ENCODE measurements around the gene DOK3. TPM values are rescaled to one million over a fixed set of nuclear protein-coding genes. Genes with fewer than 3 reads are reported as not detected.

The DOK3 gene
- total and polyA plus RNA-seq, 2 donors (not counting 1 experiment from before 2014, with no cell fraction given) = 103 to 115 TPM

GRCh38 chr5:177470759-177471536, 38.7 kb downstream of the DOK3 start:
- Histone ChIP-seq H3K27ac (ENCODE audit: low read length in 2 of 2) (no peak overlapping the region), H4K20me1 (ENCODE audit: control insufficient read depth, insufficient read depth, low read length, poor library complexity, severe bottlenecking) (peaks cover 11% of the 10 kb centered on the region), H3K9me3 (ENCODE audit: control extremely low read depth in 1 of 3, control insufficient read depth in 2 of 3, insufficient read depth in 1 of 3, low read length in 2 of 3) (no peaks in the 10 kb centered on the region), H3K4me2 (replicated peaks; ENCODE audit: low read depth, low read length, poor library complexity, severe bottlenecking) (no peak overlapping the region), H3K4me3 (ENCODE audit: control extremely low read depth in 1 of 5, extremely low read depth in 1 of 5, insufficient read depth in 1 of 5, low read depth in 2 of 5, low read length in 4 of 5) (no peak overlapping the region), H3K79me2 (ENCODE audit: control insufficient read depth, insufficient read depth, low read length) (no peaks in the 10 kb centered on the region), H3K36me3 (replicated peaks in 1 of 2; ENCODE audit: control extremely low read depth in 1 of 2, control insufficient read depth in 1 of 2, extremely low read depth in 1 of 2, insufficient read depth in 2 of 2, low read length in 1 of 2) (no peaks in the 10 kb centered on the region), H3K4me1 (ENCODE audit: control insufficient read depth in 2 of 2, insufficient read depth in 2 of 2, low read length in 2 of 2) (peaks cover 7 to 15% of the 10 kb centered on the region in 2 donors), H3K9ac (ENCODE audit: low read length) (no peak overlapping the region), H3K27me3 (replicated peaks in 1 of 4; ENCODE audit: control extremely low read depth in 1 of 4, control insufficient read depth in 3 of 4, insufficient read depth in 4 of 4, low read length in 3 of 4) (peaks cover 0 to 24% (median 7%) of the 10 kb centered on the region in 4 experiments), H2AFZ (ENCODE audit: insufficient read depth, low read depth, low read length, poor library complexity, severe bottlenecking) (no peak overlapping the region)
- CTCF ChIA-PET = interaction anchor here (0.9 to 1.5 kb wide), 4 partner anchors 16 to 102 kb away, joined by 3 to 5 read pairs (median 4); no protein-coding TSS in a partner anchor
- Mint-ChIP-seq H3K4me1 (peaks cover 15% of the 10 kb centered on the region), H3K4me3 (peak overlapping the region; percentile 45), H3K9me3 (ENCODE audit: insufficient read depth) (no peaks in the 10 kb centered on the region), H3K27ac (no peak overlapping the region), H3K27me3 (peaks cover 13% of the 10 kb centered on the region)
- intact Hi-C loops (cut with micrococcal nuclease) = no loop called here
- 86% methylated on average over 3 of the region's 10 CpGs for WGBS (ENCODE audit: insufficient coverage)
- DNase-seq (no peak), ATAC-seq (ENCODE audit: low read depth) (no peak)
- TF ChIP-seq EZH2 (IDR thresholded peaks at IDR 0.05; ENCODE audit: borderline replicate concordance, insufficient read depth, low read depth, low read length, poor library complexity, severe bottlenecking) = no peak
- TF ChIP-seq CTCF (IDR thresholded peaks at IDR 0.05) = no peak
- POLR2A ChIA-PET = no interaction called here
